GM12891 (cell line): ENCODE results near the gene GABRB1.

Experiments used
- POLR2A ChIP-seq: IDR thresholded peaks from 2 replicates; pipeline ENCODE4 v1.6.1; 2011; ENCODE audit warnings: low read depth, low read length, control low read depth
- POLR2AphosphoS5 ChIP-seq: IDR thresholded peaks from 2 replicates; pipeline ENCODE4 v1.6.1; 2011; ENCODE audit warnings: low read depth, low read length, control low read depth
- POU2F2 ChIP-seq: IDR thresholded peaks from 2 replicates; pipeline ENCODE4 v1.6.1; 2011; ENCODE audit warnings: low read depth, mild to moderate bottlenecking, control low read depth, low read length, moderate library complexity
- SPI1 ChIP-seq: IDR thresholded peaks from 2 replicates; pipeline ENCODE4 v1.6.1; 2011; ENCODE audit warnings: low read depth, low read length, control low read depth
- TAF1 ChIP-seq: IDR thresholded peaks from 2 replicates; pipeline ENCODE4 v1.6.1; 2011; ENCODE audit warnings: low read depth, low read length, control low read depth

DNA sequence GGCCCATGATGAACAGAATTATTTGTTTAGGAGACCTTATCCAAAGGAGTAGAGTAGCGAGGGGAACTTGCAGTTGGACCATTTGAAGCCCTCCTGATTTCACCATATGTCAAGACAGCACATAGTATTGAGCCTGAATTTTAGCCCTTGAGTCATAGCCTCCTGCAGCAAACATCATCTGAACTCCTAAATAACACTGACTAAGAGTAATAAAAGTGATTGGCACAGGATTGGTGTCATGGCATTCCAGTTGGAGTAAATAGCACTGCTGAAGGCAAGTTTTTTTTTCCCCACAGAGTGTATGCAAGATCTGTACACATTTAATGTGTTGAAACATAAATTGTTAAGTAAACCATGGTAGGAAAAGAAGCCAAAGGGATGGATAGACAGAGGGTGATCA, 343.1 kb downstream of the GABRB1 start:
- TF ChIP-seq POLR2AphosphoS5 (no peak), POLR2A (no peak), POU2F2 (no peak), TAF1 (no peak), SPI1 (no peak)
